ENCODE measurements around the gene DNM3. TPM values are rescaled to one million over a fixed set of nuclear protein-coding genes. Genes with fewer than 3 reads are reported as not detected.

Gene DNM3
- total RNA-seq, 1 donor from 2014 or later: 1.6 TPM

- peak; percentile 61 for ATAC-seq
These were observed 539.3 kb downstream of the DNM3 start for GRCh38 chr1:172380441-172381244.

DNA sequence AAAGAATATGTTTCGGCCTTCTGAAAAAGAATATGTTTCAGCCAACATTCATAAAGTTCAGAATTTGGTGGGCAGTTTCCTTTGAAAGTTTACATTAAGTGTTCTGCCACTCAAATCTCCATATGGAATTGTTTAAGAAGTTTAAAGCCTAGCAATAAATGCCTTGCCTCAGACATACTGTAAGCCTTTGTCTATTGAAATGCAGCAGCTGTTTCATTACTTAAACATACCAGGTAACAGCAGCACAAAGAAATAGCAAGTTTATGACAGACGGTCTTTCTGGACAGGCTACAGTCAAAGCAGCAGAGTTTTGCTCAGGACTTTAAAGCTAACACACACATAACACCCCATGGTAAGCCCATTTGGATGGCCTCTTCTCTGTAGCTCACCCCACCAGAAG, 540.6 kb downstream of the DNM3 start:
- ATAC-seq: no peak

DNA sequence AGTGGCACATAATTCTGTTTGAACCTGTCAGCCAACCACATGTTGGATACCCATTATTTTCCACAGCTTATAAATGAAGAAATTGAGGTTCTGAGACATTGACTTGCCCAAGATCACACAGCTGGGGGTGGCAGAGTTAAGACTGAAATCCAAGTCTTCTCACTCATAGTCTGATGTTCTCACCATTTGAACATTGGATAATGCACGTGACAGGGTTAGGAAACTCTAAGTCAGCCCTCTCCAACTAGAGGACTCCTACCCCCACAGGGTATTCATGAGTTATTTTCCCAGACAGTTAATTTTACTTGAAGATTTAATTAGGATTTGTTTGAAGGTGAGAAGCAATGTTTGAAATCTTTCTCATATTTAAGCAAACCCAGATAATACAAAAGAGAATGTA, 541.1 kb downstream of the DNM3 start:
- no peak for ATAC-seq

DNA sequence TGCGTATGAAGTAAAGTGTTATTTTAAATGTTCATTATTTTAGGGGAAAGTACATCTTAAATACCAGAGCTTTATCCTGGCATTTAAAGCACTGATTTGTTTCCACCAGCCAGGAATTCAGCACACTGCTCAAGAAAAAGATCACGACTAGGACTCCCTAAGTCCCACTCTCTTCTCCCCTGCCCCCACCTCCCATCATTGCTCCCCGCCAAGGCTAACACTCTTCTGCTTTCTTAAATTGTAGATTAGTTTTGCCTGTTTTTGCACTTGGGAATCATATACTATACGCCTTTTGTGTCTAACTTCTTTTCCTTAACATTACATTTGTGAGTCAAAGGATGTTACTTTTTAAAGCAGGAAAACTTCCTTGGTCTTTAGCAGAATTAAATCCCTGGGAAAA, 541.7 kb downstream of the DNM3 start:
- no peak for ATAC-seq

DNA sequence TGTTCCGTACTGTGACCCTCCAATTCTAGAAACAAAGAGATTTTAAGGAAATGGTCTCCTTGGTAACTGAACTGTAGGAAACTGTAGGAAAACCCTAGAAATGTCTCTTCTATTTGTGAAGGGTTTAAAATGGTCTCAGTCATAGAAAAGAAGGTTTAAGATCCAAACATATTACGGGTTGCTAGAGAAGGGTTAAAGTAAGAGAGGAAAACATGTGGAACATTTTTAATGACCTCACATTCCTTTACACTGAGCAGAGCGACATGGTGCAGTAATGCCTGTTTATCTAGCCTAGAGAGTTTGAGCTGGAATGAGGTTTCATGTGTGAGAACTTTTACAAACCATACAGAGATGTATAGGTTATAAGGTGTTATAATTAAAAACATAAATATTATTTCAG, 542.2 kb downstream of the DNM3 start:
- no peak for ATAC-seq

- no peak for ATAC-seq
These were observed 543.4 kb downstream of the DNM3 start for GRCh38 chr1:172384656-172385055.

DNA sequence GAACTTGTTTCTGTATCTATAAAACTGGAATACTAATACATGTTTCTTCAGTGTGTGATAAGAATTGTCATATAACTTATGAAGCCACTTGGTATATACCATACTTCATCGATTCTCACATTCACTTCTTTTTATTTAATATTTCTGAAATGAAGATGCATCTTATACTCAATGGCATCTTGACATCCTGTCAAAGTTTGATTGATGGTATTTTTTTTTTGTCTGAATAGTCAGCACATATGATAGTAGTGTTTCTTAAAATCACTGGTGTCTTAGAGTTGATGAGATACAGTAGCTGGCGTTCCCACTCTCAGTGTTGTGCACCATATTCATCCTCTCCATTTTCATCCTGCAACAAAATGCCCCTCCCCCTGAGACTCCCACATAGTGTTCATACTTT, 544.7 kb downstream of the DNM3 start:
- no peak for ATAC-seq

DNA sequence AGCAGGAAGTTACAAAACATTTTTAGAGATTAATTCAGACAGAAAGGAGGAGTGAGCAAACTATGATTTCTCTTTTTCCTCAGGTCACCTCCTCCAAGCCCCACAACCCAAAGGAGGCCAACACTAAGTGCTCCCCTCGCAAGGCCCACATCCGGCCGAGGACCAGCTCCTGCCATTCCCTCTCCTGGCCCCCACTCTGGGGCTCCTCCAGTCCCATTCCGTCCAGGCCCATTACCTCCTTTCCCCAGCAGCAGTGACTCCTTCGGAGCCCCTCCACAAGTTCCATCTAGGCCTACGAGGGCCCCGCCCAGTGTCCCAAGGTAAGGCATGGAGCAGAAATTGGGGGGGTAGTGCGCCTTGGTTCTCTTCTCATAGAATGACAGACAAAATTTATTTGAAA, 547.2 kb downstream of the DNM3 start:
- ATAC-seq: no peak

GRCh38 chr1:172390301-172390682, 549.0 kb downstream of the DNM3 start:
- ATAC-seq: peak; percentile 22

DNA sequence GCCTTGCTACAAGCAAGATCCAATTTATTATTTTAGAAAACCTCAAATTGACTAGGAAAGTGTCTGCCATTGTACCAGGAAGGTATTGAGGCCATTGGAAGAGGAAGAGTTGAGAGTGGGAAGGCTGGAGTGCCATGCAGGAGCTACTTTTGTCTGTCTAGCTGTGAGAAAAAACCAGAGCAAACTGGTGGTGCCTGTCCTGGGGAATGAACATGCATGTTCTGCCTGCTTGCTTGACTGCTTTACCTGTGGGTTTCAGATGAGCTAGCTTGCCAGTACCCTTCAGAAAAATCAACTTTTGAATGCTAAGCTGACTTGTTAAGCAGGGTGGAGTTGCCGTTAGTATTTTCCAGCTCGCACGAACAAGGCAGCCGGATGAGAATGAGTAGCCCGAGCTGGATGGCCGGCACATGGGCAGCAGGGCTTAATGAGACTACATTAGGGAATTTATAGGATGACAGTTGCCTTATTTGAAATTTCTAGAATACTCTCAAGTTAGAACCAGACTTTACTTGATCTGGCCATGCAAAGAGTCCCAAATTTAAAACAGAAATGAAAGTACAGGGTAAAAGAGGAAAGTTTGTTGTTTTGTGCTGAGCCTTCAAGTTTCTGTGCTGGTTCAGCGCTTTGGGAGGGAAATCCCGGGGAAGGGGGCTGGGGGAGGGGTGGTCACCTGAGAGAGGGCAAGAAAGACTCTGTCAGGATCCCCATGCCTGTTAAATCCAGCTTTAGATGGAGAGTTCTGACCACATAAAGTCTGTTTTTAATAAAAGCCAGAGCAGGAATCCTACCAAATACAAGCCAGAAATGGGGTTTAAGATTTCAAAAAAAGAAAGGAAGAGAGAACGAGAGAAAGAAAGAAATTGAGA, 549.6 kb downstream of the DNM3 start:
- ATAC-seq: peak; percentile 70

GRCh38 chr1:172391976-172392375, 550.7 kb downstream of the DNM3 start:
- ATAC-seq: no peak

GRCh38 chr1:172393354-172393753, 552.1 kb downstream of the DNM3 start:
- ATAC-seq: no peak

- ATAC-seq: peak; percentile 62
These were observed 552.9 kb downstream of the DNM3 start for GRCh38 chr1:172394141-172394751.

DNA sequence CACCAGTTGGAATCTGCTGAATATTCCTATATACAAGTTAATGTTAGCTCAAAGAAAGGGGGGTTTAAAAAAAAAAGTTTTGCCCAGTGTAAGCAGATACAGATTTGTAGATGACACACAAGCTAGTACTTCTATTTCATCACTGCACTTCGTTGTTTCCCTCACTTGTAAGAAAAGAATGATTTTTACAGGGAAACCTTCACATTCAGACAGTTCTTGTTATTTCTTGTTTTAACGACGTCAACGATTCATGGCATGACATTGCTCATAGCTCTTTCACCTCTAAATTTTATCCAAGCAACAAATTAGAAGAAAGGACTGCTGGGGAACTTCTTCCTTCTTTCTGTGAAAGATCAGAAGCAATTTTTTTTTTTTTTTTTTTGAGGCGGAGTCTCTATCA, 553.5 kb downstream of the DNM3 start:
- no peak for ATAC-seq

- no peak for ATAC-seq
These were observed 554.3 kb downstream of the DNM3 start for GRCh38 chr1:172395576-172395975.

- ATAC-seq: peak; percentile 62
These were observed 555.9 kb downstream of the DNM3 start for GRCh38 chr1:172397221-172397620.

- no peak for ATAC-seq
These were observed 556.3 kb downstream of the DNM3 start for GRCh38 chr1:172397633-172398032.

GRCh38 chr1:172398193-172398592, 556.9 kb downstream of the DNM3 start:
- no peak for ATAC-seq

- peak; percentile 59 for ATAC-seq
These were observed 557.9 kb downstream of the DNM3 start for GRCh38 chr1:172398970-172399755.

DNA sequence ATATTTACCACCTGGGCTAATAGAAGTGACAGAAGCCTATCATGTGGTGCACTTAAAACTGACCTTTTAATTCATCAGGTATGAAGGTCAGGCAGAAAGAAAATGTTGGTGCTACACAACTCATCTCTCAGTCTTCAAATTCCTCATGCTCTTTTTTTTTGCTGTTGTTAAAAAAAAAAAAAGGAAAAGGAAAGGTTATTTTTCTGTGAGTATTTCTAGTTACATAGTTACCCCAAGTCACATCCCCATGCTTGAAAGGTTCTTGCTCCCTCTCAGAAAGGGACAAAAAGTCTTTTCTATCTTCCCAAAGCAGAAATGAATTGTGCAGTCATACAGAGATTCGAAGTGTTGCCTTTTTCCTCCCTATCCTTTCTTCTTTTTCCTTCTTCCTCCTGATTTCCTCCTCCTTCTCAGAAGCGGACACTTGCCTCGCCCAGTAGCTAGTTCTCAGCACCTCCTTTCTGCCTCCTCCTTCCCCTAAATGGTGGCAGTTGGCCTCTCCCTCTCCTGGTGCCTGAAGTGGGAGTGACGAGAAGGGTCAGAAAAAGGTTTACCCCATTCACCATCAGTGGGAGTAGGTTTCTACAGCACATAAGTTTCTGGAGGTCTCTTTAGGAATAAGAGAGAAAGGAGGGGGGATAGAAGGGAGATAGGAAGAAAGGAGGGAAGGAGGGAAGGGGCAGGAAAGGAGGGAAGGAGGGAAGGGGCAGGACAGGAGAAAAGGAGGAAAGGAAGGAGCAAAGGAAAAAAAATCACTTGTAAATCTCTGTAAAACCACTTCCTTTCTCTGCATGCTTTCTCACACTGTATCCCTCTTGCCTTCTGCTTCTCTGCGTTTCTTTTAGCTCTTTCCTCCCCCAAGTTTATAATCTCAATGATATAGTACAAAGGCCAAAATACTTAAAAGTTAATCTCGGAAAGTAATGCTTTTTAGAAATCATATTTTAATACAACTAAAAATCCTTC, 558.7 kb downstream of the DNM3 start:
- ATAC-seq: no peak

DNA sequence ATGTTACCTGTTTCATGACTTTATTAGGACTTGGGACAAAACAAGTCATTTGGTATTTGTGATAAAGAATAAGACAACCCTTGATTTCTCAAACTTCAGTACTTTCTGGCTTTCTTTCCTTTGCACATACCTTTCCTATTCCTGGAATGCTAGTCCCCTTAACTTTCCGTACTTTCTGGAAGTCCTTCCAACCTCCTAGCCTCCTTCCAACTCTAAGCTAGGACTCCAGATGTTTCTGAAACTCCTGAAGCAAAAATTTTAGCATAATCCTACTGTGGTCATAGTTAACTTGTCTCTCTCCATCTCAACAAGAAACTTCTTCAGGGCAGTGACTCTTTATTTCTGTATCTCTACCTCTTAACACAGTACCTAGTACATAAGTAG, 559.4 kb downstream of the DNM3 start:
- no peak for ATAC-seq
